Measurements from ENCODE around the gene PRR13.

Gene PRR13

GRCh38 chr12:53486736-53487487 lies 45.4 kb downstream of the PRR13 start:
- H3K79me2 ChIP-seq (ENCODE audit: control insufficient read depth, low read length): no peaks in the 10 kb centered on the region
- H3F3A ChIP-seq (ENCODE audit: control insufficient read depth, insufficient read depth): peaks cover 17% of the 10 kb centered on the region
- H3K9me3 ChIP-seq (ENCODE audit: control insufficient read depth, insufficient read depth, low read length): no peaks in the 10 kb centered on the region
- TF ChIP-seq EZH2phosphoT487 (IDR thresholded peaks at IDR 0.05; ENCODE audit: borderline replicate concordance, low read length): no peak
- H3K9me2 ChIP-seq (replicated peaks; ENCODE audit: control insufficient read depth, low read length): no peaks in the 10 kb centered on the region
- H3K4me1 ChIP-seq (ENCODE audit: control insufficient read depth, low read length): peaks cover 5% of the 10 kb centered on the region
- peaks cover 42% of the 10 kb centered on the region for H3K36me3 ChIP-seq (ENCODE audit: control insufficient read depth, low read length)
- H3K4me3 ChIP-seq (ENCODE audit: low read length): no peak overlapping the region
- no peak overlapping the region for H3K27ac ChIP-seq (ENCODE audit: low read depth, low read length)
- H3K4me2 ChIP-seq (ENCODE audit: low read length): no peak overlapping the region
- no peaks in the 10 kb centered on the region for H3K27me3 ChIP-seq (ENCODE audit: control insufficient read depth, low read length)
- H4K20me1 ChIP-seq (ENCODE audit: control insufficient read depth, insufficient read depth, low read depth, low read length): peaks cover 12% of the 10 kb centered on the region

- TF ChIP-seq EZH2phosphoT487 (IDR thresholded peaks at IDR 0.05; ENCODE audit: borderline replicate concordance, low read length) (no peak), CTCF (IDR thresholded peaks at IDR 0.05; ENCODE audit: low read depth, low read length, poor library complexity, severe bottlenecking) (no peak)
These were observed 47.8 kb downstream of the PRR13 start for GRCh38 chr12:53489242-53489864.

GRCh38 chr12:53492188-53492587 lies 50.7 kb downstream of the PRR13 start:
- Histone ChIP-seq H3K27me3 (ENCODE audit: control insufficient read depth, low read length) (no peaks in the 10 kb centered on the region), H3K9me2 (replicated peaks; ENCODE audit: control insufficient read depth, low read length) (no peaks in the 10 kb centered on the region), H3K9me3 (ENCODE audit: control insufficient read depth, insufficient read depth, low read length) (no peaks in the 10 kb centered on the region), H4K20me1 (ENCODE audit: control insufficient read depth, insufficient read depth, low read depth, low read length) (no peaks in the 10 kb centered on the region), H3K4me1 (ENCODE audit: control insufficient read depth, low read length) (peaks cover 43% of the 10 kb centered on the region), H3K79me2 (ENCODE audit: control insufficient read depth, low read length) (0 out of 2 replicates have a peak, but pooled peaks cover 4% of the 10 kb centered on the region), H3K36me3 (ENCODE audit: control insufficient read depth, low read length) (0 out of 2 replicates have a peak, but pooled peaks cover under 1% of the 10 kb centered on the region), H3K4me2 (ENCODE audit: low read length) (peak overlapping the region; percentile 100), H3K27ac (ENCODE audit: low read depth, low read length) (no peak overlapping the region), H3K4me3 (ENCODE audit: low read length) (peak overlapping the region; percentile 93), H3F3A (ENCODE audit: control insufficient read depth, insufficient read depth) (peaks cover 2% of the 10 kb centered on the region; the same call in 1 of the 2 replicates)
- no peak for TF ChIP-seq EZH2phosphoT487 (IDR thresholded peaks at IDR 0.05; ENCODE audit: borderline replicate concordance, low read length)
- TF ChIP-seq CTCF (IDR thresholded peaks at IDR 0.05; ENCODE audit: low read depth, low read length, poor library complexity, severe bottlenecking): no peak

More at GRCh38 chr12:53489242-53489864, 47.8 kb downstream of the PRR13 start:
- Histone ChIP-seq H3K79me2 (ENCODE audit: control insufficient read depth, low read length) (0 out of 2 replicates have a peak, but pooled peaks cover 4% of the 10 kb centered on the region), H3K27ac (ENCODE audit: low read depth, low read length) (no peak overlapping the region), H3K4me3 (ENCODE audit: low read length) (no peak overlapping the region), H3K27me3 (ENCODE audit: control insufficient read depth, low read length) (no peaks in the 10 kb centered on the region), H3K4me2 (ENCODE audit: low read length) (no peak overlapping the region), H4K20me1 (ENCODE audit: control insufficient read depth, insufficient read depth, low read depth, low read length) (no peaks in the 10 kb centered on the region), H3K36me3 (ENCODE audit: control insufficient read depth, low read length) (peaks cover 17% of the 10 kb centered on the region), H3F3A (ENCODE audit: control insufficient read depth, insufficient read depth) (peaks cover 4% of the 10 kb centered on the region; the same call in 1 of the 2 replicates), H3K9me3 (ENCODE audit: control insufficient read depth, insufficient read depth, low read length) (no peaks in the 10 kb centered on the region), H3K9me2 (replicated peaks; ENCODE audit: control insufficient read depth, low read length) (no peaks in the 10 kb centered on the region), H3K4me1 (ENCODE audit: control insufficient read depth, low read length) (peaks cover 27% of the 10 kb centered on the region)

Measured in DOHH2 (cell line).